ENCODE data around the gene G6PC1.

DNA sequence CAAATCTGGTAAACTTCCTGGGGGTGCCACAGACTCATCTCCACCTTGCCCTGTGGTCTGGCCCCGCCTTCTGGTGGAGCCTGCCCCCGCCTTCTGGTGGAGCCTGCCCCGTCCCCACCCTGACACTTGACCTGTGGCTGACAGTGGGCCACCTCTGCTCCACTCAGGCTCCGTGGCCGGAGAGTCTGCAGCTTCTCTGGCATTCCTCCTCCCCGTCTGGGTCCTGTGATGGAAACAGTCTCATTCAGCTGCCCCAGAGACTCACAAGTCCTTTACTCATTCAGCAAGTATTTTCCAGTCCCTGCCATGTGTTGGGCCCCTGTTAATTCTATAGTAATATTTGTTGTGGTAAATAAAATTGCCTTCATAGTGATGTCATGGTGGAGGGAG lies 21.0 kb upstream of the G6PC1 start:
- TF ChIP-seq, protein P1, sequence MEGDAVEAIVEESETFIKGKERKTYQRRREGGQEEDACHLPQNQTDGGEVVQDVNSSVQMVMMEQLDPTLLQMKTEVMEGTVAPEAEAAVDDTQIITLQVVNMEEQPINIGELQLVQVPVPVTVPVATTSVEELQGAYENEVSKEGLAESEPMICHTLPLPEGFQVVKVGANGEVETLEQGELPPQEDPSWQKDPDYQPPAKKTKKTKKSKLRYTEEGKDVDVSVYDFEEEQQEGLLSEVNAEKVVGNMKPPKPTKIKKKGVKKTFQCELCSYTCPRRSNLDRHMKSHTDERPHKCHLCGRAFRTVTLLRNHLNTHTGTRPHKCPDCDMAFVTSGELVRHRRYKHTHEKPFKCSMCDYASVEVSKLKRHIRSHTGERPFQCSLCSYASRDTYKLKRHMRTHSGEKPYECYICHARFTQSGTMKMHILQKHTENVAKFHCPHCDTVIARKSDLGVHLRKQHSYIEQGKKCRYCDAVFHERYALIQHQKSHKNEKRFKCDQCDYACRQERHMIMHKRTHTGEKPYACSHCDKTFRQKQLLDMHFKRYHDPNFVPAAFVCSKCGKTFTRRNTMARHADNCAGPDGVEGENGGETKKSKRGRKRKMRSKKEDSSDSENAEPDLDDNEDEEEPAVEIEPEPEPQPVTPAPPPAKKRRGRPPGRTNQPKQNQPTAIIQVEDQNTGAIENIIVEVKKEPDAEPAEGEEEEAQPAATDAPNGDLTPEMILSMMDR (IDR thresholded peaks at IDR 0.05; ENCODE audit: low read depth, low read length, poor library complexity, severe bottlenecking), result no peak
- no peak for TF ChIP-seq EZH2phosphoT487 (IDR thresholded peaks at IDR 0.05; ENCODE audit: borderline replicate concordance, low read length)

All from DOHH2 (cell line).